HG02973 (cell line): Measurements from ENCODE around the gene INPP5A.
A peak's percentile ranks its signal among the peaks of the same experiment; 100 is the strongest.
"Not testable (repeated sequence)": the region's sequence is repeated elsewhere in the genome, so short reads cannot be mapped to it uniquely, and the experiment has no call there.

Experiments
- ATAC-seq: cut with Tn5 transposase; IDR thresholded peaks from one replicate; pipeline ENCODE4 v1.9.1; 2021; ENCODE audit warnings: moderate library complexity; ENCODE audit not compliant: unreplicated experiment

The INPP5A gene

GRCh38 chr10:132546567-132547420 lies 9.2 kb downstream of the INPP5A start:
- ATAC-seq = no peak

- no peak for ATAC-seq
Observed at GRCh38 chr10:132547421-132547861, 9.9 kb downstream of the INPP5A start.

GRCh38 chr10:132548106-132548823 lies 10.7 kb downstream of the INPP5A start:
- ATAC-seq = no peak

DNA sequence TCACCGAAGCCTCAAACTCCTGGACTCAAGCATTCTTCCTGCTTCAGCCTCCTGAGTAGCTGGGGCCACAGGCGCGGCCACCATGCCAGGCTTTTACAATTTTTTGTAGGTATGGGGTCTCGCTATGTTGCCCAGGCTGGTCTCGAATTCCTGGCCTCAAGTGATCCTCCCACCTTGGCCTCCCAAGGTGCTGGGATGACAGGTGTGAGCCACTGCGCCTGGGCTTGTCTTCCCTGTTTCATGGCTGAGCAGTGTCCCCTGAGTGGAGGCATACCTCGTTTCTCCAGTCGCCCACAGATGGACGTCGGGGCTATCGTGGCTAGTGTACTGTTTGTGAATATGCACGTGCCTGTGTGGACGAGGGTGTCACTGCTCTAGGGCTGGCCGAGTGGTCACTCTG lies 11.3 kb downstream of the INPP5A start:
- ATAC-seq = no peak

- no peak for ATAC-seq
Observed at GRCh38 chr10:132549371-132549770, 11.8 kb downstream of the INPP5A start.

DNA sequence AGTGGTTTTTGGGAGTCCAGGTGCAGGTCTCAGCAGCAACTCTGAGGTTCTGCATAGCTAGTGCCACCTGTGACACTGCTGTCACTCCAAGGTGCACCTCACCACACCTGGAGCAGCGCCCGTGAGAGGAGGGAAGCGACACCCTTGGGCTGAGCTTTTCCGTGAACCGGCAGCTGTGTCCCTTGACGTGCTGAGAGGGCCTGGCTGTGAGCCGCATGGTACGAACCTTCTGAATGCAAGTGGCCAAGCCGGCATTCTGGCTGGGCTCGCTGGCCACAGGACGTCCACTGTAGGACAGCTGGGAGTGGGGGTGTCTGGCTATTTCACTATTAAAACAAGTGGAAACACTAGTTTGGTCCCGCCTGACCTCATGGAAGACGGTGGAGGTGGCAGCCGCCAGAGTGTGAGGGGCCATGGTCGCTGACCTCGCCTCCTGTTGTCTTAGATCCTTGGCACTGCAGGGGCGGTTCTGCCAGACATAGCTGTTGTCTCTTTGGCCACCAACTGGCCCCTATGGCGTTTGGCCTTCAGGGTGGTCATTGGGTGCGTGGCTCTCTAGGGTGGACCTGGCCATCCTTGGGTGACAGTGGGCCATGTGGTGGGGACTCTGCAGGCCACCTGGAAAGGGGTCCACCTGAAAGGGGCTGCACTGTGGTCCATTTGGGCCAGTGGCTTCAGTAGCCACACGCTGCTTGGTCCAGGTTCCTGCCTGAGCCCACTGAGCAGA lies 12.9 kb downstream of the INPP5A start:
- no peak for ATAC-seq

DNA sequence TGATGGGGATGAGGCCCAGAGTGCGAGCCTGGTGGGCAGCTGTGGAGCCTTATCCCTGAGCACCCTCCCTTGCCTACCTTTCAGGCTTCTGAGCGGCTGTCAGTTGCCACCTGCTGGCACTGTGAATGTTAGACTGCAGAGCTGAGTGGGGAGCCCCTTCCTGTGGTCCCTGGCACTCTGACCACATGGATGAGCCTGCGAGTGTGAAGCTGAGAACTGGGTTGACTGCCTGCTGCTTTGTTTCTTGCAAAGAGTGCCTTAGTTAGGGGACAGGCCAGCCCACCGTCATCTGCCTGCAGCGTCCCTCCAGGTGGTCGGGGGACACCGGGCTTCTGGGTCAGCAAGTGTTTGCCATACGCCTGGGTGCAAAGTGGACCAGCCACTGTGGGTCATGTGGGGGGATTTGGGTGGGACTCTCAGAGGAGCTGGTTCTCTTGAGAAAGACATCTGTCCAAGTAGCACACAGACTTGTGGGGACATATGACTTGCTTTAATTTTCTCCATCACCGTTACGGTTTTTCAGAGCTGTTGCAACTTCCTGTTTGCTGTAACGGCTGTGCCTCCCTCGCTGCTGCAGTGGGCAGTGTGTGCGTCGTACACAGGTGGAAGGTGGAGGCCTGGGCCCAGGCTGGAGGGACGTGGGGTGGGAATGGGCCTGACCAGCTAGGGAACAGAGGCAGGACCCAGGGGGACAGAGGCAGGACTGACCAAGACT lies 13.7 kb downstream of the INPP5A start:
- peak; percentile 63 for ATAC-seq

DNA sequence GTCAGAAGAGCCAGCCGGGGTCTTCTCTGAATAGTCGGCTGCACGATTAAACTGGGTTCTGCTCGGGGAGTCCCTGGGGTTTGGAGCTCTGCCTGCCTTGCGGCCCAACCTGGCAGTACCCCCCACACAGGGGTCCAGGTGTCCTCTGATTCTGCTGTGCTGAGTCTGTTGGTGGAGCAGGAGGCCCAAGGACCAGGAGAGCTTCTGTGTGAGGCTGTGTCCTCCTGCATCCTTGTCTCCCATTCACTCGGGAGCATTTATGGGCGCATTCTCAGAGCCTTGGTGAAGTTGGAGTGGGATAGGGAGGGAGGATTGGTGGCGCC lies 14.2 kb downstream of the INPP5A start:
- no peak for ATAC-seq

DNA sequence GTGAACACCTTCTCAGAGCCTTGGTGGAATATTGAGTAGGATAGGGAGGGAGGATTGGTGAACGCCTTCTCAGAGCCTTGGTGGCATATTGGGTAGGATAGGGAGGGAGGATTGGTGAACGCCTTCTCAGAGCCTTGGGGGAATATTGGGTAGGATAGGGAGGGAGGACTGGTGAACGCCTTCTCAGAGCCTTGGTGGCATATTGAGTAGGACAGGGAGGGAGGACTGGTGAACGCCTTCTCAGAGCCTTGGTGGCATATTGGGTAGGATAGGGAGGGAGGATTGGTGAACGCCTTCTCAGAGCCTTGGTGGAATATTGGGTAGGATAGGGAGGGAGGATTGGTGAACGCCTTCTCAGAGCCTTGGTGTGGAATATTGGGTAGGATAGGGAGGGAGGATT lies 15.0 kb downstream of the INPP5A start:
- ATAC-seq = not testable (repeated sequence)

GRCh38 chr10:132553568-132553967 lies 16.0 kb downstream of the INPP5A start:
- ATAC-seq = not testable (repeated sequence)

DNA sequence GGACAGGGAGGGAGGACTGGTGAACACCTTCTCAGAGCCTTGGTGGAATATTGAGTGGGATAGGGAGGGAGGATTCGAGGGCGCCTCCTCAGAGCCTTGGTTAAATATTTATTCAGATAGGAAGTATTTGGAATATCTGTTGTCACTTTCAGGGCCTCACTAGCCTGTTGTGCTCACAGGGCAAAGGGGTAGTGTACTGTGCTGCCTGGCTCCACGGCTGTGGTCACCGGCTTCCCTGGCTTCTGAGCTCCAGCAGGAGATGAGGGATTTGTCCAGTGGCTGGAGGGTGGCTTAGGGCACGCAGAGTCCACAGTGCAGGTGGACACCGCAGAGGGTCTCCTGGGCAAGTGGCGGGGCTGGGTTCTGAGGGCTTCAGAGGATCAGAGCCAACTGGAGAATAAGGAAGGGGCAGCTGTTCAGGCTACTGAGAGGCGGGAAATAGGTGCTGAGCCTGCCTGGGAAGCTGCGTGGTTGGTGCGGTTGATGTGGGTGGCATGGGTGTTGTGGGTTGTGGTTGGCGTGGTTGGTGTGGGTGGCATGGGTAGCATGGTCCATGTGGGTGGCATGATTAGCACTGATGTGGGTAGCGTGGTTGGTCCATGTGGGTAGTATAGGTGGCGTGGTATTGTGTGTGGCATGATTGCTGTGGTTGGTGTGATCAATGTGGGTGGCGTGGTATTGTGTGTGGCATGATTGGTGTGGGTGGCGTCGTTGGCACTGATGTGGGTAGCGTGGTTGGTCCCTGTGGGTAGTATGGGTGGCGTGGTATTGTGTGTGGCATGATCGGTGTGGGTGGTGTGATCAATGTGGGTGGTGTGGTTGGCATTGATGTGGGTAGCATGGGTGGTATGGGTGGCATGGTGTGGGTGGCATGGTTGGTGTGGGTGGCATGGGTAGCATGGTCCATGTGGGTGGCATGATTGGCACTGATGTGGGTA lies 16.7 kb downstream of the INPP5A start:
- ATAC-seq = no peak

- ATAC-seq = no peak
Observed at GRCh38 chr10:132554991-132555647, 17.5 kb downstream of the INPP5A start.

GRCh38 chr10:132555648-132556575 lies 18.3 kb downstream of the INPP5A start:
- ATAC-seq = no peak

- ATAC-seq = no peak
Observed at GRCh38 chr10:132556994-132557441, 19.4 kb downstream of the INPP5A start.

DNA sequence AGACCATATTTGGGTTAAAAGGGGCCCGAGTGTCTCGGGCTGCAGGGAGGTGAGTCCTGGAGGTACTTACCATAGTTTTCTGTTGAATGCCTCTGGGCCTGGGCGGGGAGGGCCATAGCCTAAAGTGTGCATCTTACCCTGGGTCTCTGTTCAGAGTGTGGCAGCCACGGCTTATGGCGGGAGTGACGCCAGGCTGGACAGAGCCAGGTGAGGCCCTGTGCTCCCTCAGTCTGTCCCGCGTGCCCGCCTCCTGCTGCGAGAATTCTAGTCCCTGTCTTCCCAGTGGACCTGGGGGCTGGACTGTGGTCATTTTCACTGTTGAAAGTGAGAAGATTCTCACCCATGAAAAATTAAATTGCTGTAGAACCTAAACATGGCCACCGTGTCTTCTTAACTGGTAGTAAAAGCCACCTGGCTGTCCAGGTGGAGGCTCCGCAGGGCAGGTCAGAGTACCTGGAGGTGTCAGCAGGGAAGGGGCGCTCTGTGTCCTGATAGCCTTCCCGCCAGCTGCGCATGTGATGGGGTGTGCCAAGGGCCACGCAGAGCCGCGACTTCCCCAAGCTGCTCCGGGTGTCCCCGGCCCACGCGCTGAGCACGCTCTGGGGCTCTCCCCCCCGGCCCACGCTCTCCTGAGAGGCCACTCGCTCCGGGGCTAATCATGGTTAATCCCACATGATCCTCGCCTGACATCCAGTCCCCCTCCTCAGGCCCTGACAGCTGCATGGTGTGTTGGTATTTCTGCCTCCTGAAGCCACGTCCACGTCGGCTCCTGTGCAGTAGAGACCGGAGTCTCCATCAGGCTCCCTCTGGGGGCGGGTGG lies 20.3 kb downstream of the INPP5A start:
- ATAC-seq = no peak

DNA sequence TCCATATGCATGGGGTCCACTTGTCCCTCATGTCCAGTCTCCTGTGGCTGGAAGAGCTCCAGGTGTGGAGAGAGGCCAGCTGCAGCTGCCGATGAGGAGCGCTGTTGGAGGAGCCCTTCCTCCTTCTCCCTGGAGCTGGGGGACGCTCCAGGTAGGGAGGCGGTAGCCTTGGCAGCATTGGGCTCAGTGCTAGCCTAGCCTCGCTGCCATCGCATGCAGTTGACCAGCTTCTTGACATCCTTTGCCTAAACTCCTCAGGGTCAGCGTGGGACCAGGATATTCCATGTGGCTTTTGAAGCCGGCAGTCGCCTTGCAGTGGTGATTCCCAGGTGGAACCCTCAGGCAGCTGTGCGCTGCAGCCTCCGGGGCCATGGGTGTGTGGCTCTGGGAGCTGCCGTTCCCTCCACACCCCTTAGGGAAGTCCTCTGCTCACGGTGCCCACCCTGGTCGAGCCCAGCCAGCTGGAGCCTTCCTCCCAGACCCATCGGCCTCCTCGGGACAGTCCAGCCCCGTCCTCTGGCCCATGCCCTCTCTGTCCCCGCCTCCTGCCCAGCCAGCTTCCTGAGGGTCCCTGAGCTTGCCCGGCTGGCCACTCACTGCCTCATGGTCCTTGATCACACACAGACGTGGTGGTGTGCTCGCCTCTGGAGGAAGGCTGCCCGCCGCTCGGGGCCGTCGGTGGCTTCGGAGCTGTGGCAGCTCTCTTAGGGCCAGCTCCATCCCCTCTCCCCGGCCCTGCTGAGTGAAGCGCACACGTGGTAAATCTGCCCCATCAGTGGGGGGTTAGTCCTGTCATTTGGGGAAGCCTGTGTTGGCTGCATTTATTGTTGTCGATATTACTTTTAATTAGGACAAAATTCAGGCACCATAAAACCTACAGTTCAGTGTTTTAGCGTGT lies 21.2 kb downstream of the INPP5A start:
- ATAC-seq = no peak
